ENCODE results near the gene MIPEP. TPM values are rescaled to one million over a fixed set of nuclear protein-coding genes. Genes with fewer than 3 reads are reported as not detected.

MIPEP gene
- polyA plus RNA-seq, 1 experiment = 12.4 TPM

DNA sequence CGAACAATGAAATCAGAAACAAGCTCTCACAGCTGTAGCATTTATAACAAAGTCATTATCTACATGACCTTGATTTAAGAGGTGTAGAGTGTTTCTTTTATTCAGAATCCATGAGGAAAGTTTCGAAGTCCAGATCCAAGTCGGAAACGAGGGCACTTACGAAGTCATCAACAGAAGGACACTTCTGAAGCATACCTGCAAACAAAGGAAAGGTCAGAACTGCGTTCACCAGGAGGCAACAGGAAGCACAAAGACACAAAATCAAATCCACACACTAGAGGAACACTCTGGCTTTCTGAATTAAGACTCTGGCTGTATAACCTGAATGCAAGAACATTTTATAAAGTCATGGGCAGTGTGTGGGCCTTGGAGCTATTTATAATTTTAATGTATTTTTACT is 158.9 kb downstream of the MIPEP start:
- Histone ChIP-seq H3K36me3 (ENCODE audit: control insufficient read depth, insufficient read depth, low read length) (no peaks in the 10 kb centered on the region; the same call in 1 of the 2 replicates), H3K4me3 (ENCODE audit: low read depth, low read length) (no peak overlapping the region), H3K27me3 (ENCODE audit: control insufficient read depth, insufficient read depth, low read length) (no peaks in the 10 kb centered on the region)
- TF ChIP-seq, protein P1, sequence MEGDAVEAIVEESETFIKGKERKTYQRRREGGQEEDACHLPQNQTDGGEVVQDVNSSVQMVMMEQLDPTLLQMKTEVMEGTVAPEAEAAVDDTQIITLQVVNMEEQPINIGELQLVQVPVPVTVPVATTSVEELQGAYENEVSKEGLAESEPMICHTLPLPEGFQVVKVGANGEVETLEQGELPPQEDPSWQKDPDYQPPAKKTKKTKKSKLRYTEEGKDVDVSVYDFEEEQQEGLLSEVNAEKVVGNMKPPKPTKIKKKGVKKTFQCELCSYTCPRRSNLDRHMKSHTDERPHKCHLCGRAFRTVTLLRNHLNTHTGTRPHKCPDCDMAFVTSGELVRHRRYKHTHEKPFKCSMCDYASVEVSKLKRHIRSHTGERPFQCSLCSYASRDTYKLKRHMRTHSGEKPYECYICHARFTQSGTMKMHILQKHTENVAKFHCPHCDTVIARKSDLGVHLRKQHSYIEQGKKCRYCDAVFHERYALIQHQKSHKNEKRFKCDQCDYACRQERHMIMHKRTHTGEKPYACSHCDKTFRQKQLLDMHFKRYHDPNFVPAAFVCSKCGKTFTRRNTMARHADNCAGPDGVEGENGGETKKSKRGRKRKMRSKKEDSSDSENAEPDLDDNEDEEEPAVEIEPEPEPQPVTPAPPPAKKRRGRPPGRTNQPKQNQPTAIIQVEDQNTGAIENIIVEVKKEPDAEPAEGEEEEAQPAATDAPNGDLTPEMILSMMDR (IDR thresholded peaks at IDR 0.05; ENCODE audit: insufficient read depth, low read depth, low read length) = no peak
- POLR2A ChIA-PET = no interaction called here
- no peak for DNase-seq (ENCODE audit: low read depth)
- CTCF ChIA-PET = interaction anchor here (0.9 to 1.0 kb wide), 2 partner anchors 14 to 21 kb away, joined by 3 to 4 read pairs; no protein-coding TSS in a partner anchor

DNA sequence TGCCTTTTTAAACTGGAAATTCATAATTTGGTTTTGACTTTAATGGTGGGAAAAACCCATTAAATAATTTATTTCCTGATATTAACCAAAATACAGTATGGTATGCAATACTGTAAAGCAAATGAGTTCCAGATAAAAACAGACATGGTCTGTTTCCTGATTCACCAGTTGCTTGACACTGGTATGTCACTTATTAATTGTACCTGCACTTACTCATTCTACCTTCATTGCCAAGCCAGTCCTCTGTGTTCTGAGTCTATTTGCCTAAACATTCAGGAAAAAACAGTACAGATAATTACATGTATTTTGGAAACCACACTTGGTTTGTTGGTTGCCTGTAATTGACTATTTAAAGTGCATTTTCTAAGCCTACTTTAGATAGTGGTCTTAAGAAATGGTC is 159.7 kb downstream of the MIPEP start:
- ChIA-PET POLR2A (no interaction called here), CTCF (interaction anchor here (1.5 kb wide), 1 partner anchor 12 kb away, joined by 4 read pairs; no protein-coding TSS in a partner anchor)

DNA sequence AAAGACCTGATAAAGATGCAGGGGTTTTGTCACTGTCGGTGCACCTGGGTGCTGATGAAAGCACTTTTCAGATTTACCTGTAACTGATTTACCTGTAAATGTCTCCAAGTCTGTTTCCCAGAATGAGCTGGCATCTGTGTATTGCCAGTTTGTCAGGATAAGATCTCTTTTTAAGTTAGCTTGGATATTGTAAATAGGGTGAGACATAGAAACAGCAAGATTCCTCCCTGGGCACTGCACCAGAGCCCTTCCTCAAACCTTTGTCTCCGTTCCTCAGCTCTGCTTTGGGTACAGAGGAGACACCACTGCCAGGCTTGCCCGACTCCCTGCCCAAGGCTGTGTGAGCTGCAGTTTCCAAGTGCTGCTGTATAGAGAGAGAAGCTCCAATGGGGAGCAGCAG is 160.4 kb downstream of the MIPEP start:
- ChIA-PET CTCF (interaction anchor here (1.5 kb wide), 1 partner anchor 12 kb away, joined by 4 read pairs; no protein-coding TSS in a partner anchor), POLR2A (no interaction called here)
- DNase-seq (ENCODE audit: low read depth) = no peak
- no peaks in the 10 kb centered on the region for H3K27me3 ChIP-seq (ENCODE audit: control insufficient read depth, insufficient read depth, low read length)
- TF ChIP-seq, protein P1 (IDR thresholded peaks at IDR 0.05; ENCODE audit: insufficient read depth, low read depth, low read length) = no peak
- no peak overlapping the region for H3K4me3 ChIP-seq (ENCODE audit: low read depth, low read length)
- no peaks in the 10 kb centered on the region; the same call in 1 of the 2 replicates for H3K36me3 ChIP-seq (ENCODE audit: control insufficient read depth, insufficient read depth, low read length)

More for the DNA sequence above, 159.7 kb downstream of the MIPEP start:
- Histone ChIP-seq H3K36me3 (ENCODE audit: control insufficient read depth, insufficient read depth, low read length) (no peaks in the 10 kb centered on the region; the same call in 1 of the 2 replicates), H3K4me3 (ENCODE audit: low read depth, low read length) (no peak overlapping the region), H3K27me3 (ENCODE audit: control insufficient read depth, insufficient read depth, low read length) (no peaks in the 10 kb centered on the region)
- no peak for DNase-seq (ENCODE audit: low read depth)
- TF ChIP-seq, protein P1 (IDR thresholded peaks at IDR 0.05; ENCODE audit: insufficient read depth, low read depth, low read length) = no peak

DNA sequence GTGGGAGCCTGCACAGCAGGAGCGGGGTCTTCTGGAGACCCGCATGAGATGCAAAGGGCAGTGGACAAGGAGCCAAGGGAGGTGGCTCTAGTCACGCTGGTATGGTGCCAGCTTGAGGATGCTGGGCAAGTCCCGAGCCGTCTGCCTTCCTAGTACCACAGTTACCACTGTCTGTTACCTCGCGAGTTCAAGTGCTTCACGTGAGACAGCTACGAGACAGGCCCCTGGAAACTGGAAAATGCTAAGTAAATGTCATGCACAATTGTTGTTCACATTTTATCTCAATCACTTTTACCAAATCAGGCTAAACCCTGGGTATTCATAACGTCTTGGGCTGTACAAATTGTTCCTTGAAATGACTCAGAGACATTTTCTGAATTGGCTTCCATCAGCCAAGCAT is 163.3 kb downstream of the MIPEP start:
- DNase-seq (ENCODE audit: low read depth) = no peak
- Histone ChIP-seq H3K36me3 (ENCODE audit: control insufficient read depth, insufficient read depth, low read length) (no peaks in the 10 kb centered on the region; the same call in 1 of the 2 replicates), H3K4me3 (ENCODE audit: low read depth, low read length) (no peak overlapping the region), H3K27me3 (ENCODE audit: control insufficient read depth, insufficient read depth, low read length) (no peaks in the 10 kb centered on the region)
- ChIA-PET POLR2A (no interaction called here), CTCF (interaction anchor here (0.8 to 1.5 kb wide), 2 partner anchors 17 to 18 kb away, joined by 3 to 4 read pairs; no protein-coding TSS in a partner anchor)
- TF ChIP-seq, protein P1 (IDR thresholded peaks at IDR 0.05; ENCODE audit: insufficient read depth, low read depth, low read length) = no peak

DNA sequence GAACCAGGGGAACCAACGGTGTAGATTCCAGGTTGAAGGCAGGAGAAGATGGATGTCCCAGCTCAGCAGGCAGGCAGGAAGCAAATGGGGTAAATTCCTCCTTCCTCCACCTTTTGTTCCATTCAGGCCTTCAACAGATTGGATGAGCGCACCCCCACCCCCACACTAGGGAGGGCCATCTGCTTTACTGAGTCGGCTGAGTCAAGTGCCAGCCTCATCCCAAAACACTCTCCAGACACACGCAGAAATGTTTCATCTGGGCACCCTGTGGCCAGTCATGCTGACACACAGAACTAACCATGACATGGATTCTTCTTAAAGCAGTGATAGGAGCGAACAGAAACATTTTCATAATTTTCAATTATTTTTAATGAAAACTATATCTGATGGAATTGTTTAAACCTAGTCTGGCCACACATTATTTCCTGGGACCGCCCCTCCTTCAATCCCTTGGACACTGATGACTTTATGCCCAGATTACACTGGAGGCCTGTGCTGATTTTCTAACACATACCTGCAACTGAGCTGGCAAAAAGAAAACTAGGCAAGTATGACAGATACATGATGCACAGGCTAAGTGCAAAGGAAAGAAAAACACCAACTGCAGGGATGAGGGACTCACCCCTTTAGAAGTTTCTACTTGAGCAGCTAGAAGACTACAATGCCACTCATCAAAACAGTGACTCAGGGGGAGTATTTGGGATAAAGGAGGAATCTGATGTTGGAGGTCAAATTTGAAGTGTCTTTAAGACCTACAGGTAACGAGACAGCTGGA is 164.8 kb downstream of the MIPEP start:
- ChIA-PET POLR2A (interaction anchor here (0.6 kb wide), 1 partner anchor 257 kb away, joined by 3 read pairs; no protein-coding TSS in a partner anchor), CTCF (interaction anchor here (1.1 to 1.8 kb wide), 3 partner anchors 15 to 257 kb away, joined by 4 to 5 read pairs (median 4); no protein-coding TSS in a partner anchor)
- Histone ChIP-seq H3K4me3 (ENCODE audit: low read depth, low read length) (no peak overlapping the region), H3K27me3 (ENCODE audit: control insufficient read depth, insufficient read depth, low read length) (no peaks in the 10 kb centered on the region), H3K36me3 (ENCODE audit: control insufficient read depth, insufficient read depth, low read length) (no peaks in the 10 kb centered on the region; the same call in 1 of the 2 replicates)
- TF ChIP-seq, protein P1 (IDR thresholded peaks at IDR 0.05; ENCODE audit: insufficient read depth, low read depth, low read length) = no peak
- DNase-seq (ENCODE audit: low read depth) = no peak

Data from BJ (cell line).